GM12878 (cell line): ENCODE data around the gene ZBTB39. TPM values are rescaled to one million over a fixed set of nuclear protein-coding genes. Genes with fewer than 3 reads are reported as not detected.

Experiments
- ATAC-seq: fragments of 200-7000 bp; cut with Tn5 transposase; 3 replicates; pipeline ENCODE4 v1.9.1; 2020; ENCODE audit warnings: mild to moderate bottlenecking, moderate library complexity
- BruUV-seq: library from RNA; stranded (reverse); fragments of 400-500 nt; replicated peaks from 2 replicates; lab custom pipeline; 2021; lab: Mats Ljungman, UMichigan
- CTCF ChIA-PET: fragments of 300-600 bp; sonication (Branson Sonifier 250); formaldehyde crosslinking; extraction: SDS; loops from one replicate; lab custom pipeline; 2021; ENCODE audit warnings: inconsistent platforms; lab: Yijun Ruan, JAX
- POLR2A ChIA-PET: fragments of 350-600 bp; formaldehyde crosslinking; extraction: SDS; loops from one replicate; lab custom pipeline; 2021; ENCODE audit warnings: inconsistent platforms; lab: Charles Lee
- RAD21 ChIA-PET: fragments of 300-600 bp; sonication (Branson Sonifier 250); formaldehyde crosslinking; loops from one replicate; lab custom pipeline; 2023; ENCODE audit warnings: antibody characterized with exemption; ENCODE audit not compliant: unreplicated experiment; lab: Charles Lee
- SMC1A ChIA-PET: fragments of 300-600 bp; sonication (Branson Sonifier 250); formaldehyde crosslinking; loops from one replicate; lab custom pipeline; 2023; ENCODE audit not compliant: unreplicated experiment, uncharacterized antibody; lab: Charles Lee
- DNase-seq: peaks from one replicate; pipeline ENCODE4 v3.0.0-alpha.2; 2011; ENCODE audit warnings: low read depth, low spot score
- FAIRE-seq: peaks from 3 replicates; lab custom pipeline; 2011; peaks lifted over from hg19 to GRCh38; lab: Jason Lieb, UNC
- H2AFZ ChIP-seq: 2 replicates; pipeline ENCODE4 v1.6.0; 2011; ENCODE audit warnings: low read depth, low read length, control low read depth; ENCODE audit not compliant: control insufficient read depth
- H3K27ac ChIP-seq: 2 replicates; pipeline ENCODE4 v1.5.1; 2011; ENCODE audit warnings: control low read depth; ENCODE audit not compliant: control insufficient read depth, insufficient read depth
- H3K27me3 ChIP-seq, 2 experiments: replicated peaks in 1 of 2; 2 replicates each; pipeline versions ENCODE4 v1.6.0 to v1.6.1; 2011; ENCODE audit warnings: low read length in 1 of 2; ENCODE audit not compliant: control insufficient read depth in 2 of 2, insufficient read depth in 2 of 2
- H3K36me3 ChIP-seq, 2 experiments: 2 replicates each; pipeline ENCODE4 v1.5.1; 2011; ENCODE audit warnings: low read length in 1 of 2; ENCODE audit not compliant: control insufficient read depth in 2 of 2, insufficient read depth in 2 of 2
- H3K4me1 ChIP-seq: 2 replicates; pipeline ENCODE4 v1.6.1; 2011; ENCODE audit warnings: mild to moderate bottlenecking, low read length, moderate library complexity, mixed read lengths; ENCODE audit not compliant: control insufficient read depth, insufficient read depth
- H3K4me2 ChIP-seq: 2 replicates; pipeline ENCODE4 v1.6.0; 2011; ENCODE audit warnings: control low read depth; ENCODE audit not compliant: control insufficient read depth, insufficient read depth
- H3K4me3 ChIP-seq: fragments of 200-600 bp; sonication (generic); 2 replicates; pipeline ENCODE4 v1.5.1; 2016
- H3K79me2 ChIP-seq: 2 replicates; pipeline ENCODE4 v1.6.0; 2011; ENCODE audit warnings: low read length; ENCODE audit not compliant: control insufficient read depth, insufficient read depth
- H3K9ac ChIP-seq: 2 replicates; pipeline ENCODE4 v1.8.0; 2011; ENCODE audit warnings: low read length, control low read depth, mixed read lengths; ENCODE audit not compliant: control insufficient read depth, insufficient read depth
- H3K9me3 ChIP-seq: replicated peaks from 3 replicates; pipeline ENCODE4 v1.5.1; 2011; ENCODE audit warnings: mild to moderate bottlenecking, low read length; ENCODE audit not compliant: control insufficient read depth, insufficient read depth
- H4K20me1 ChIP-seq: 2 replicates; pipeline ENCODE4 v1.6.0; 2011; ENCODE audit not compliant: control insufficient read depth, insufficient read depth
- IRF4 ChIP-seq: IDR thresholded peaks from 2 replicates; pipeline ENCODE4 v1.6.1; 2011; ENCODE audit warnings: low read depth, low read length
- RB1 ChIP-seq: fragments of 450-650 bp; formaldehyde crosslinking; IDR thresholded peaks from 2 replicates; pipeline ENCODE4 v1.6.1; 2017; ENCODE audit warnings: mild to moderate bottlenecking, borderline replicate concordance
- SPI1 ChIP-seq: IDR thresholded peaks from 2 replicates; pipeline ENCODE4 v1.6.1; 2011; ENCODE audit warnings: low read depth, mild to moderate bottlenecking, low read length, moderate library complexity, borderline replicate concordance; ENCODE audit not compliant: insufficient read depth
- TCF7 ChIP-seq: IDR thresholded peaks from 2 replicates; pipeline ENCODE4 v1.6.1; 2014; ENCODE audit warnings: antibody characterized with exemption, borderline replicate concordance
- ZBED1 ChIP-seq: IDR thresholded peaks from 2 replicates; pipeline ENCODE4 v1.6.1; 2016; ENCODE audit warnings: borderline replicate concordance
- WGBS: methylation state at CpG from one replicate; pipeline ENCODE4 v1.1.6; 2016; ENCODE audit warnings: low lambda C conversion rate; ENCODE audit not compliant: insufficient replicate concordance, insufficient coverage; ENCODE audit errors: missing lambda C conversion rate; 5-methylcytosine and 5-hydroxymethylcytosine counted together
- in situ Hi-C: fragments of 300-500 bp; cut with MboI; formaldehyde crosslinking; loops from 9 replicates; pipeline ENCODE4 v1.14.3; 2018; ENCODE audit warnings: mixed read lengths
- intact Hi-C: fragments of 100-400 bp; cut with micrococcal nuclease; formaldehyde crosslinking; loops from one replicate; pipeline ENCODE4 v1.14.2; 2022; ENCODE audit not compliant: unreplicated experiment
- polyA plus RNA-seq, 11 experiments: library from polyadenylated mRNA; depleted of rRNA in 4 of 11; unstranded in 6 of 11; stranded (reverse) in 5 of 11; fragments of >200 nt; fragmentation: Nextera tagmentation in 4 of 11; fragmentation: Illumina TruSeq in 1 of 11; extraction: Ambion mirVana in 4 of 11; extraction: Trizol in 1 of 11; gene quantifications; 1 replicate in 1 of 11; 2 replicates in 10 of 11; pipeline versions ENCODE4 v1.2.1 to v1.2.3, GENCODE V29; 2011 to 2016; ENCODE audit warnings: inconsistent platforms in 2 of 11, missing spikeins in 2 of 11, low read depth in 1 of 11
- total RNA-seq, 4 experiments: library from RNA; depleted of rRNA in 3 of 4; stranded (reverse); fragments of >200 nt in 3 of 4; fragmentation: Illumina TruSeq in 1 of 4; extraction: Trizol in 1 of 4; gene quantifications; 2 replicates each; pipeline versions ENCODE4 v1.2.1 to v1.2.3, GENCODE V29; 2013 to 2021
- TF ChIP-seq, protein P1 (sequence below): fragments of 450-650 bp; formaldehyde crosslinking; IDR thresholded peaks from 2 replicates; pipeline ENCODE4 v1.4.0; 2020; ENCODE audit warnings: mild to moderate bottlenecking, moderate library complexity
- TF ChIP-seq, protein P2 (sequence below): IDR thresholded peaks from 2 replicates; pipeline ENCODE4 v1.6.1; 2012; ENCODE audit warnings: improper control_type of control experiment, low read depth, low read length; ENCODE audit not compliant: insufficient replicate concordance
- TF ChIP-seq, protein P3 (sequence below): fragments of 450-650 bp; IDR thresholded peaks from 2 replicates; pipeline ENCODE4 v1.6.1; 2014; ENCODE audit warnings: mild to moderate bottlenecking
- TF ChIP-seq, protein P4 (sequence below): fragments of 450-650 bp; IDR thresholded peaks from 2 replicates; pipeline ENCODE4 v1.6.1; 2018; ENCODE audit warnings: borderline replicate concordance, mild to moderate bottlenecking; ENCODE audit not compliant: partially characterized antibody

Gene ZBTB39
- total and polyA plus RNA-seq, 10 of the 15 experiments (the other 5 are each of a cell fraction or from before 2014, with no cell fraction given): 0.88 to 6.8 (median 4.4) TPM

DNA sequence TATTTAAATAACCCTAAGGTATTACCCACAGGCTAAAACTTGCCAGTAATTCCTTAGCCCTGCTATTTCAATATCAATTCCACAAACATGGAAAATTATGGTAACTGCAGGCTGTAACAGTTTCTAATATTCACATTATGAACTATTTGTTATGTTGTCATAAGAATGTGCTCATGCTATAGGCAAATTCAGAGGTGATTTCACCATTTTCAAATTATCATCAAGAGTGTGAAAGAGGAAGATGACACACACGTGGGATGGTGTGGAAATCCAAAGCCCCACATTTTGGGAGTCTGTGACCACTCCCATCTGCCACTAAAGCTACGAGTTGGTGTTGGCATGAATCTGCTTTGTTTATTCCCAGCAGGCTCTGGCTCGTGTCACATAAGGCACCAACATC lies 49.5 kb upstream of the ZBTB39 start:
- no peak for FAIRE-seq
- no peak for ATAC-seq
- POLR2A ChIA-PET: interaction anchor here (0.5 kb wide), 1 partner anchor 9 kb away, joined by 4 read pairs; no protein-coding TSS in a partner anchor
- Histone ChIP-seq H3K79me2 (no peaks in the 10 kb centered on the region), H3K36me3 (peaks cover 0 to 17% of the 10 kb centered on the region in 2 experiments; a peak in 3 of 4 replicates), H3K4me2 (no peak overlapping the region), H3K4me1 (peaks cover 12% of the 10 kb centered on the region), H3K9me3 (no peaks in the 10 kb centered on the region), H3K27ac (no peak overlapping the region), H3K27me3 (no peaks in the 10 kb centered on the region), H2AFZ (no peak overlapping the region), H3K9ac (no peak overlapping the region), H3K4me3 (no peak overlapping the region), H4K20me1 (no peaks in the 10 kb centered on the region)
- no peak for DNase-seq
- WGBS: 26% methylated on average over 3 of the region's 3 CpGs
- RAD21 ChIA-PET: no interaction called here
- intact Hi-C loops (no loop called here), in situ Hi-C loops (no loop called here)
- BruUV-seq: no TSS peak
- CTCF ChIA-PET: interaction anchor here (1.2 to 2.1 kb wide), 3 partner anchors 15 to 56 kb away, joined by 3 to 7 read pairs (median 4); no protein-coding TSS in a partner anchor
- SMC1A ChIA-PET: interaction anchor here (0.6 to 1.5 kb wide), 2 partner anchors 21 to 56 kb away, joined by 3 to 5 read pairs; no protein-coding TSS in a partner anchor
- TF ChIP-seq IRF4 (no peak), SPI1 (no peak), TCF7 (no peak), ZBED1 (no peak), RB1 (no peak)
- TF ChIP-seq, protein P1, sequence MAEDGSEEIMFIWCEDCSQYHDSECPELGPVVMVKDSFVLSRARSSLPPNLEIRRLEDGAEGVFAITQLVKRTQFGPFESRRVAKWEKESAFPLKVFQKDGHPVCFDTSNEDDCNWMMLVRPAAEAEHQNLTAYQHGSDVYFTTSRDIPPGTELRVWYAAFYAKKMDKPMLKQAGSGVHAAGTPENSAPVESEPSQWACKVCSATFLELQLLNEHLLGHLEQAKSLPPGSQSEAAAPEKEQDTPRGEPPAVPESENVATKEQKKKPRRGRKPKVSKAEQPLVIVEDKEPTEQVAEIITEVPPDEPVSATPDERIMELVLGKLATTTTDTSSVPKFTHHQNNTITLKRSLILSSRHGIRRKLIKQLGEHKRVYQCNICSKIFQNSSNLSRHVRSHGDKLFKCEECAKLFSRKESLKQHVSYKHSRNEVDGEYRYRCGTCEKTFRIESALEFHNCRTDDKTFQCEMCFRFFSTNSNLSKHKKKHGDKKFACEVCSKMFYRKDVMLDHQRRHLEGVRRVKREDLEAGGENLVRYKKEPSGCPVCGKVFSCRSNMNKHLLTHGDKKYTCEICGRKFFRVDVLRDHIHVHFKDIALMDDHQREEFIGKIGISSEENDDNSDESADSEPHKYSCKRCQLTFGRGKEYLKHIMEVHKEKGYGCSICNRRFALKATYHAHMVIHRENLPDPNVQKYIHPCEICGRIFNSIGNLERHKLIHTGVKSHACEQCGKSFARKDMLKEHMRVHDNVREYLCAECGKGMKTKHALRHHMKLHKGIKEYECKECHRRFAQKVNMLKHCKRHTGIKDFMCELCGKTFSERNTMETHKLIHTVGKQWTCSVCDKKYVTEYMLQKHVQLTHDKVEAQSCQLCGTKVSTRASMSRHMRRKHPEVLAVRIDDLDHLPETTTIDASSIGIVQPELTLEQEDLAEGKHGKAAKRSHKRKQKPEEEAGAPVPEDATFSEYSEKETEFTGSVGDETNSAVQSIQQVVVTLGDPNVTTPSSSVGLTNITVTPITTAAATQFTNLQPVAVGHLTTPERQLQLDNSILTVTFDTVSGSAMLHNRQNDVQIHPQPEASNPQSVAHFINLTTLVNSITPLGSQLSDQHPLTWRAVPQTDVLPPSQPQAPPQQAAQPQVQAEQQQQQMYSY: no peak
- TF ChIP-seq, protein P2, sequence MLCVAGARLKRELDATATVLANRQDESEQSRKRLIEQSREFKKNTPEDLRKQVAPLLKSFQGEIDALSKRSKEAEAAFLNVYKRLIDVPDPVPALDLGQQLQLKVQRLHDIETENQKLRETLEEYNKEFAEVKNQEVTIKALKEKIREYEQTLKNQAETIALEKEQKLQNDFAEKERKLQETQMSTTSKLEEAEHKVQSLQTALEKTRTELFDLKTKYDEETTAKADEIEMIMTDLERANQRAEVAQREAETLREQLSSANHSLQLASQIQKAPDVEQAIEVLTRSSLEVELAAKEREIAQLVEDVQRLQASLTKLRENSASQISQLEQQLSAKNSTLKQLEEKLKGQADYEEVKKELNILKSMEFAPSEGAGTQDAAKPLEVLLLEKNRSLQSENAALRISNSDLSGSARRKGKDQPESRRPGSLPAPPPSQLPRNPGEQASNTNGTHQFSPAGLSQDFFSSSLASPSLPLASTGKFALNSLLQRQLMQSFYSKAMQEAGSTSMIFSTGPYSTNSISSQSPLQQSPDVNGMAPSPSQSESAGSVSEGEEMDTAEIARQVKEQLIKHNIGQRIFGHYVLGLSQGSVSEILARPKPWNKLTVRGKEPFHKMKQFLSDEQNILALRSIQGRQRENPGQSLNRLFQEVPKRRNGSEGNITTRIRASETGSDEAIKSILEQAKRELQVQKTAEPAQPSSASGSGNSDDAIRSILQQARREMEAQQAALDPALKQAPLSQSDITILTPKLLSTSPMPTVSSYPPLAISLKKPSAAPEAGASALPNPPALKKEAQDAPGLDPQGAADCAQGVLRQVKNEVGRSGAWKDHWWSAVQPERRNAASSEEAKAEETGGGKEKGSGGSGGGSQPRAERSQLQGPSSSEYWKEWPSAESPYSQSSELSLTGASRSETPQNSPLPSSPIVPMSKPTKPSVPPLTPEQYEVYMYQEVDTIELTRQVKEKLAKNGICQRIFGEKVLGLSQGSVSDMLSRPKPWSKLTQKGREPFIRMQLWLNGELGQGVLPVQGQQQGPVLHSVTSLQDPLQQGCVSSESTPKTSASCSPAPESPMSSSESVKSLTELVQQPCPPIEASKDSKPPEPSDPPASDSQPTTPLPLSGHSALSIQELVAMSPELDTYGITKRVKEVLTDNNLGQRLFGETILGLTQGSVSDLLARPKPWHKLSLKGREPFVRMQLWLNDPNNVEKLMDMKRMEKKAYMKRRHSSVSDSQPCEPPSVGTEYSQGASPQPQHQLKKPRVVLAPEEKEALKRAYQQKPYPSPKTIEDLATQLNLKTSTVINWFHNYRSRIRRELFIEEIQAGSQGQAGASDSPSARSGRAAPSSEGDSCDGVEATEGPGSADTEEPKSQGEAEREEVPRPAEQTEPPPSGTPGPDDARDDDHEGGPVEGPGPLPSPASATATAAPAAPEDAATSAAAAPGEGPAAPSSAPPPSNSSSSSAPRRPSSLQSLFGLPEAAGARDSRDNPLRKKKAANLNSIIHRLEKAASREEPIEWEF: no peak
- TF ChIP-seq, protein P3, sequence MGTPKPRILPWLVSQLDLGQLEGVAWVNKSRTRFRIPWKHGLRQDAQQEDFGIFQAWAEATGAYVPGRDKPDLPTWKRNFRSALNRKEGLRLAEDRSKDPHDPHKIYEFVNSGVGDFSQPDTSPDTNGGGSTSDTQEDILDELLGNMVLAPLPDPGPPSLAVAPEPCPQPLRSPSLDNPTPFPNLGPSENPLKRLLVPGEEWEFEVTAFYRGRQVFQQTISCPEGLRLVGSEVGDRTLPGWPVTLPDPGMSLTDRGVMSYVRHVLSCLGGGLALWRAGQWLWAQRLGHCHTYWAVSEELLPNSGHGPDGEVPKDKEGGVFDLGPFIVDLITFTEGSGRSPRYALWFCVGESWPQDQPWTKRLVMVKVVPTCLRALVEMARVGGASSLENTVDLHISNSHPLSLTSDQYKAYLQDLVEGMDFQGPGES: no peak
- TF ChIP-seq, protein P4, sequence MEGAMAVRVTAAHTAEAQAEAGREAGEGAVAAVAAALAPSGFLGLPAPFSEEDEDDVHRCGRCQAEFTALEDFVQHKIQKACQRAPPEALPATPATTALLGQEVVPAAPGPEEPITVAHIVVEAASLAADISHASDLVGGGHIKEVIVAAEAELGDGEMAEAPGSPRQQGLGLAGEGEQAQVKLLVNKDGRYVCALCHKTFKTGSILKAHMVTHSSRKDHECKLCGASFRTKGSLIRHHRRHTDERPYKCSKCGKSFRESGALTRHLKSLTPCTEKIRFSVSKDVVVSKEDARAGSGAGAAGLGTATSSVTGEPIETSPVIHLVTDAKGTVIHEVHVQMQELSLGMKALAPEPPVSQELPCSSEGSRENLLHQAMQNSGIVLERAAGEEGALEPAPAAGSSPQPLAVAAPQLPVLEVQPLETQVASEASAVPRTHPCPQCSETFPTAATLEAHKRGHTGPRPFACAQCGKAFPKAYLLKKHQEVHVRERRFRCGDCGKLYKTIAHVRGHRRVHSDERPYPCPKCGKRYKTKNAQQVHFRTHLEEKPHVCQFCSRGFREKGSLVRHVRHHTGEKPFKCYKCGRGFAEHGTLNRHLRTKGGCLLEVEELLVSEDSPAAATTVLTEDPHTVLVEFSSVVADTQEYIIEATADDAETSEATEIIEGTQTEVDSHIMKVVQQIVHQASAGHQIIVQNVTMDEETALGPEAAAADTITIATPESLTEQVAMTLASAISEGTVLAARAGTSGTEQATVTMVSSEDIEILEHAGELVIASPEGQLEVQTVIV: no peak
